Small intestine (tissue), 7 donors: ENCODE results near the gene ZC3H18. TPM values are rescaled to one million over a fixed set of nuclear protein-coding genes. Genes with fewer than 3 reads are reported as not detected.

ENCODE experiments used
- DNase-seq, 2 donors: peaks; one replicate each; pipeline versions ENCODE4 v3.0.0 to v3.0.0-alpha.2; 2013
- FAIRE-seq: peaks from 2 replicates; lab custom pipeline; 2012; peaks lifted over from hg19 to GRCh38; lab: Jason Lieb, UNC
- H3K27ac ChIP-seq, 3 donors: one replicate each; pipeline ENCODE4 v1.5.1; 2013; ENCODE audit warnings: low read length in 2 of 3, mild to moderate bottlenecking in 2 of 3, control low read depth in 1 of 3, inconsistent platforms in 1 of 3, low read depth in 1 of 3, moderate library complexity in 1 of 3
- H3K27me3 ChIP-seq, 3 donors: one replicate each; pipeline ENCODE4 v1.6.1; 2013; ENCODE audit warnings: low read length in 3 of 3, inconsistent platforms in 1 of 3; ENCODE audit not compliant: control insufficient read depth in 3 of 3, insufficient read depth in 3 of 3
- H3K36me3 ChIP-seq, 3 donors: one replicate each; pipeline ENCODE4 v1.6.1; 2013; ENCODE audit warnings: low read length in 3 of 3, inconsistent platforms in 1 of 3, low read depth in 1 of 3, mild to moderate bottlenecking in 1 of 3, moderate library complexity in 1 of 3; ENCODE audit not compliant: control insufficient read depth in 3 of 3, insufficient read depth in 2 of 3
- H3K4me1 ChIP-seq, 3 donors: one replicate each; pipeline ENCODE4 v1.6.1; 2013; ENCODE audit warnings: low read length in 2 of 3, inconsistent platforms in 1 of 3, low read depth in 1 of 3, mild to moderate bottlenecking in 1 of 3, moderate library complexity in 1 of 3; ENCODE audit not compliant: control insufficient read depth in 3 of 3, insufficient read depth in 2 of 3
- H3K4me3 ChIP-seq, 3 donors: one replicate each; pipeline ENCODE4 v1.5.1; 2013; ENCODE audit warnings: low read length in 3 of 3, control low read depth in 1 of 3, inconsistent platforms in 1 of 3, low read depth in 1 of 3, mild to moderate bottlenecking in 1 of 3, moderate library complexity in 1 of 3
- H3K9me3 ChIP-seq, 2 donors: one replicate each; pipeline ENCODE4 v1.6.1; 2013; ENCODE audit warnings: low read depth in 1 of 2, low read length in 1 of 2; ENCODE audit not compliant: control insufficient read depth in 2 of 2, insufficient read depth in 1 of 2
- WGBS, 3 donors: extraction: QIAGEN DNeasy Blood & Tissue Kit; methylation state at CpG; one replicate each; pipeline ENCODE4 v1.1.7; 2013; 5-methylcytosine and 5-hydroxymethylcytosine counted together
- polyA plus RNA-seq, 4 donors: library from polyadenylated mRNA; stranded (reverse) in 3 of 4; unstranded in 1 of 4; fragments of 200-250 nt in 3 of 4; fragments of 120-200 nt in 1 of 4; gene quantifications; one replicate each; pipeline versions ENCODE4 v1.2.1 to v1.2.3, GENCODE V29; 2013
- donor health status: healthy with polysubstance abuse.
- donor health status: control.
- donor health status: control.
- donor health status: Bipolar disorder and iron deficiency.
- donor health status: healthy.

Gene ZC3H18
- polyA plus RNA-seq, 4 donors = 19.7 to 31.9 (median 28.2) TPM

DNA sequence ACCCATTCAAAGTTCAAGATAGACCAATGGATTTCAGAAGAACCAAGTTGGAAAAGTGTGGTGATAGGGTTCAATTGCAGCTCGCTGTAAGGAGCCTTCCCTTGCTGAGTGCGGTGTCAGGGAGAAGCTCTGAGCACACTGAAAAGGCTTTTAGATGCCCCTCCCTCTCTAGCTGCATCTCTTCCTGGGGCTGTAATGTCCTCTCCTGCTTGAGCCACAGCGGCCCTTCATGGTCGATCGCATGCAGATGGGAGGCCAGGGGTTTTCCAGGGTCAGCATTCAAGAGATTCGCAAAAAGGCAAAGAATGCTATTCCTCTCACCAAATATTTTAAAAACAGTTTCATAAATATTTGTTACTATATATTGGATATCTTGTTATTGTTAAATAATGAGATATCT, 23.7 kb downstream of the ZC3H18 start:
- peaks cover 5 to 66% (median 19%) of the 10 kb centered on the region in 3 donors for H3K36me3 ChIP-seq
- 89 to 97% (median 97%) methylated on average over 6 of the region's 6 CpGs for WGBS, 3 donors
- no peaks in the 10 kb centered on the region for H3K9me3 ChIP-seq
- DNase-seq (no peak), FAIRE-seq (no peak)
- no peak overlapping the region for H3K4me3 ChIP-seq
- H3K27ac ChIP-seq = no peak overlapping the region
- H3K4me1 ChIP-seq = no peaks in the 10 kb centered on the region
- H3K27me3 ChIP-seq = no peaks in the 10 kb centered on the region

DNA sequence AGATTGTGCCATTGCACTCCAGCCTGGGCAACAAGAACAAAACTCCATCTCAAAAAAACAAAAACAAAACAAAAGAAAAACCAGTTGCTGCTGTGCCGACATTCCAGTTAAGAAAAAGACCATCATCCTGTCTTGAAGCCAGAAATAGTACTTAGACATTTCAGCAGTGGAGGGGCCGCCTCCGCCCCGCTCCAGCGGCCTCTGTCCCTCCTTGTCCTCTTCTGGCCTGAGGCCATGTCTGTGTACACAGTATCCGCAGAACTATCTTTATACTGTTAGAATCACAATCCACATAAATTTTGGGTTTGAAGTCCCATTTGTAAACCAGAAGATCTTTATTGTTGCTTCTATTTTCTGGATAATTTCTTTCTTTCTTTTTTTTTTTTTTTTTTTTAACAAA, 24.9 kb downstream of the ZC3H18 start:
- no peaks in the 10 kb centered on the region for H3K9me3 ChIP-seq
- WGBS, 3 donors = 86 to 95% (median 95%) methylated on average over 6 of the region's 6 CpGs
- H3K4me1 ChIP-seq = no peaks in the 10 kb centered on the region
- H3K27me3 ChIP-seq = no peaks in the 10 kb centered on the region
- no peak overlapping the region for H3K27ac ChIP-seq
- H3K36me3 ChIP-seq = peaks cover 8 to 67% (median 15%) of the 10 kb centered on the region in 3 donors
- H3K4me3 ChIP-seq = no peak overlapping the region
- DNase-seq (no peak), FAIRE-seq (no peak)

DNA sequence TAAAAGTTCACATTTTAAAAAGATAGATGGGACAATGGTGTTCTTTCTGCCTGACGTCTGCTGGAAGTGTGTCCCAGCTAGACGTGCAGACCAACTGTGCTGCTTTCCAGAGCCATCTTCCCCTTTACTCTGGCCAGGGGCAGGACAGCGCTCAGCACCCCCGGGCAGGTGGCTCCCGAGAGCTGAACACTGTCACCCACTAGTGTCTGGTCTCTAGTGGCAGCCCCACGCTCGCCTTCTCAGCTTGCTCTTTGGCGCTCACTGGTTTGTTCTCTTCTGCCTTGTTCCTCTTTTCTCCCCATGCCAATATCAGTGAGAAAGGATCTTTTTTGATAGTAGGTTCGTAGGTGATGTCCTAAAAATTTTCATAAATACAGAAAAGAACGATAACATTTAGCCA, 25.7 kb downstream of the ZC3H18 start:
- no peak overlapping the region for H3K27ac ChIP-seq
- WGBS, 3 donors = 91 to 92% (median 92%) methylated on average over 10 of the region's 10 CpGs
- FAIRE-seq = no peak
- H3K9me3 ChIP-seq = no peaks in the 10 kb centered on the region
- DNase-seq = no peak
- H3K4me3 ChIP-seq = no peak overlapping the region
- H3K27me3 ChIP-seq = no peaks in the 10 kb centered on the region
- peaks cover 8 to 67% (median 14%) of the 10 kb centered on the region in 3 donors for H3K36me3 ChIP-seq
- H3K4me1 ChIP-seq = no peaks in the 10 kb centered on the region

DNA sequence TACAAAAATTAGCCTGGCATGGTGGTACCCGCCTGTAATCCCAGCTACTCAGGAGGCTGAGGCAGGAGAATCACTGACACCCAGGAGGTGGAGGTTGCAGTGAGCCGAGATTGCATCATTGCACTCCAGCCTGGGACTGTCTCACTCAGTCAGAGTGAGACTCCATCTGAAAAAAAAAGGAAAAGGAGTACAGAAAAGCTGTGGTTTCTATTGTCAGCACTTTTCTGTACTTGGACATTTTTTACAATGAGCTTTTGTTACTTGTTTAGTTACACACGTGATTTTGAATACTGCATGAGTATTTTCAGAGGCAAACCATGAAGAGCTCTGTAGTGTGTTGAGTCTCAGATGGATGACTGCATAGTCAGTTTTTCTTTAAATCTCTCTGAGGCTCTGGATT, 26.3 kb downstream of the ZC3H18 start:
- Histone ChIP-seq H3K27ac (no peak overlapping the region), H3K27me3 (no peaks in the 10 kb centered on the region), H3K36me3 (peaks cover 10 to 68% (median 18%) of the 10 kb centered on the region in 3 donors), H3K9me3 (no peaks in the 10 kb centered on the region), H3K4me1 (no peaks in the 10 kb centered on the region), H3K4me3 (no peak overlapping the region)
- FAIRE-seq (no peak), DNase-seq (no peak)
- 76 to 84% (median 81%) methylated on average over 3 of the region's 3 CpGs for WGBS, 3 donors

DNA sequence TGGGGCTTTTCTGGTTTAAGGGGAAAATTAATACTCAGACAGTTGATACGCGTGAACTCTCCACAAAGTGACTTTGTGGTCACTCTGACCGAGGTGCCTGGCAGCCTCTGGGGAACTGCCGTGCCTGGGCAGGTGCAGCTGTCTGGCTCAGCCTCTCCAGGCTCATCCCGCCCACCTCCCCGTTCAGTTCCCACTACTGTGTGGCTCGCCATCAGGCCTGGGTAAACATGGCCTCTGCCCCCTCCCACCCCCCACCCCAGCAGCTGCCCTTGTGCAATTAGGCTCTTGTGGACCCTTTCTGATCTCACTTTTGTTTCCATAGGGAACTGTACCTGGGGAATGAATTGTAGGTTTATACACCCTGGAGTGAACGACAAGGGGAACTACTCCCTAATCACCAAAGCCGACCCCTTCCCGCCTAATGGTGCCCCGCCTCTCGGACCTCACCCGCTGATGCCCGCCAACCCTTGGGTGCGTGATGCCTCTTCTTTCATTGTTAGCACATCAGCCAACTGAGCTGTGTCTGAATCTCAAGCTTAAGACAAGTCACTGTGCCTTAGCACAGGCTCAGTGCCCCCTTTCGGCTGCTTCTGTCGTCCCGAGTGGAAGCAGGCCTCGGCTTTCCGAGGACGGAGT, 27.8 kb downstream of the ZC3H18 start:
- Histone ChIP-seq H3K4me1 (no peaks in the 10 kb centered on the region), H3K9me3 (no peaks in the 10 kb centered on the region), H3K36me3 (peaks cover 10 to 74% (median 24%) of the 10 kb centered on the region in 3 donors), H3K27ac (no peak overlapping the region), H3K27me3 (no peaks in the 10 kb centered on the region), H3K4me3 (no peak overlapping the region)
- DNase-seq (no peak), FAIRE-seq (no peak)
- 80 to 81% (median 80%) methylated on average over 21 of the region's 21 CpGs for WGBS, 3 donors

DNA sequence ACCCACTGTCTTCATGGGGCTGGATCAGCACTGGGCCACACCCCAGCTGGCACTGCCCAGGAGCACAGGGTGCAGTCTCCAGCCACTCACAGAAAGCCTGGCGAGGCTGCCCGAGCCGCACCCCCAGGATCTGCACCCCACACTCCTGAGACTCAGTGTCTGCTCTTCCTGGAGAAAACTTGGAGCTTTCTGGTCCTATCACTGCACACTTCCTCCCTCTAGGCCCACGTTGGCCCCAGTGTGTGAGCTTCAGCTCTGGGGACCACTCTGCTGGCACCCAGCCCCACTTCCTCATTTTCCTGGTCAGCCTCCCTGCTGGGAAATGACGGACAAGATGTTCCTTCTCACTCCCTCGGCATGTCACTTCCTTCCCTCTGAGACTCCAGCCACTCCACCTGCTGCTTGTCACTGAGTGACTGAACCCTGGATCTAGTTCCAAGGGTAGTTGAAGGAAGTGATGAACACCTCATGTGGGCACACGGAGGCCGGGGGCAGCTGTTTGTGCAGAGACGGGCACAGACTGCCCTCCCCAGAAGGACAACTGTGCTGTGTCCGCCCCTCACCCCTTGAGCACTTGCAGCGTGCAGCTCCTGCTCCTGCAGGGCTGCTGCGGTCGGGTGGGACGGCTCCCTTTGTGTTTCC, 29.0 kb downstream of the ZC3H18 start:
- no peaks in the 10 kb centered on the region for H3K4me1 ChIP-seq
- H3K9me3 ChIP-seq = no peaks in the 10 kb centered on the region
- FAIRE-seq = no peak
- H3K36me3 ChIP-seq = peaks cover 7 to 73% (median 24%) of the 10 kb centered on the region in 3 donors
- no peaks in the 10 kb centered on the region for H3K27me3 ChIP-seq
- no peak overlapping the region for H3K4me3 ChIP-seq
- H3K27ac ChIP-seq = peak overlapping the region in 1 of 3 donors; percentile 81
- peak in 1 of 2 donors; percentile 5 for DNase-seq
- 77 to 91% (median 87%) methylated on average over 14 of the region's 14 CpGs for WGBS, 3 donors

DNA sequence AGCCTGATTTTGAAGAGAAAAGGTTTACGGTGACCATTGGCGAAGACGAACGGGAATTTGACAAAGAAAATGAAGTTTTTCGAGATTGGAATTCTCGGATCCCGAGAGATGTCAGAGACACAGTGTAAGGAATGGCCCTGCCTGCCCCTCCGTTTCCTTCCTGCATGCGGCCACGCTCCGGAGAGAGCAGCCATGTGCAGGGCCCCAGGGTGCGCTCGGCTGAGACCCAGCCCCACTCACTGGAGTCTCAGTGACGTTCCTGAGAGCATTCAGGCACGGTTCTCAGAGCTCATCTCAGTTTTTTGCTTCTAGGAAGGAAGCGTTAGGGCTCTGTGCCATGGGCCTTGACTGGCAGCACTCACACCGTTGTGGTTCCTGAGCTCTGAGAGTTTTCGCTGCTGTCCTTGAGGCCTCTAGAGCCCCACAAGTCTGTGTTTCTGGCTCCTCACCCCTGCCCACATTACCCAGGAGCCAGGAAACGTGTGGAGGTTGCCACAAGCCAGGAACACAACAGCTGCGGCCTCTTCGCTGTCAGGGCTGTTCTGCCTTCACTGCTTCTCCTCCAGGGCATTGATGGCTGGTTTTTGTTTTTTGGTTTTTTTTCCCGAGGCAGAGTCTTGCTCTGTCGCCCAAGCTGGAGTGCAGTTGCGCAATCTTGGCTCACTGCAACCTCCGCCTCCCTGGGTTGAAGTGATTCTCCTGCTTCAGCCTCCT, 29.8 kb downstream of the ZC3H18 start:
- no peak for FAIRE-seq
- H3K27ac ChIP-seq = peak overlapping the region in 1 of 3 donors; percentile 64
- 86 to 92% (median 87%) methylated on average over 25 of the region's 25 CpGs for WGBS, 3 donors

DNA sequence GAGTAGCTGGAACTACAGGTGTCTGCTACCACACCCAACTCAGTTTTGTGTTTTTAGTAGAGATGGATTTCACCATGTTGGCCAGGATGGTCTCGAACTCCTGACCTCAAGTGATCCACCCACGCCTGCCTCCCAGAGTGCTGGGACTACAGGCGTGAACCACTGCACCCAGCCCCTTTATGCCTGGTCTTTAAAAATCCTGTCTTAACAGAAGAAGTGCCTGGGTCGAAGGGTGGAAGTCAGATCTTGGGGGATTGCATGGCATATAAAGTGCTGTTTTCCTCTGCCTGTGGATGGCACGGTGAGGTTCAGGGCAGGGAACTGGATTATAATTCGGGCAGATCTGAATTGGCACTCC, 30.3 kb downstream of the ZC3H18 start:
- Histone ChIP-seq H3K9me3 (no peaks in the 10 kb centered on the region), H3K27ac (no peak overlapping the region), H3K4me1 (no peaks in the 10 kb centered on the region), H3K4me3 (no peak overlapping the region), H3K36me3 (peaks cover 9 to 77% (median 28%) of the 10 kb centered on the region in 3 donors), H3K27me3 (no peaks in the 10 kb centered on the region)
- 95 to 96% (median 95%) methylated on average over 6 of the region's 6 CpGs for WGBS, 3 donors
- FAIRE-seq (no peak), DNase-seq (no peak)

More for the DNA sequence above, 29.8 kb downstream of the ZC3H18 start:
- Histone ChIP-seq H3K27me3 (no peaks in the 10 kb centered on the region), H3K4me3 (no peak overlapping the region), H3K9me3 (no peaks in the 10 kb centered on the region), H3K4me1 (no peaks in the 10 kb centered on the region), H3K36me3 (peaks cover 9 to 75% (median 28%) of the 10 kb centered on the region in 3 donors)
- no peak for DNase-seq
